ENCODE measurements around the gene MSN.

The MSN gene

GRCh38 chrX:65712005-65712806, 44.8 kb downstream of the MSN start:
- Histone ChIP-seq H2BK12ac (ENCODE audit: low read length) (no peak overlapping the region), H3K4me1 (ENCODE audit: control insufficient read depth in 2 of 2, insufficient read depth in 1 of 2, low read depth in 1 of 2, low read length in 2 of 2) (peaks cover 0 to under 1% of the 10 kb centered on the region in 2 donors), H3K27me3 (ENCODE audit: control insufficient read depth in 3 of 3, insufficient read depth in 3 of 3, low read depth in 1 of 3, low read length in 3 of 3) (no peaks in the 10 kb centered on the region), H3K36me3 (replicated peaks in 1 of 2; ENCODE audit: control insufficient read depth in 2 of 2, insufficient read depth in 2 of 2, low read length in 2 of 2) (peaks cover 0 to 6% of the 10 kb centered on the region in 2 donors), H3K27ac (replicated peaks; ENCODE audit: low read length) (no peak overlapping the region), H3K14ac (ENCODE audit: low read length) (no peak overlapping the region), H4K91ac (ENCODE audit: low read depth, low read length, poor library complexity) (no peak overlapping the region), H3K9ac (ENCODE audit: low read depth, low read length, poor library complexity) (no peak overlapping the region), H2BK120ac (ENCODE audit: low read depth, low read length) (no peak overlapping the region), H3K18ac (ENCODE audit: low read length) (no peak overlapping the region), H2AK5ac (ENCODE audit: low read depth, low read length) (no peak overlapping the region), H3K79me1 (ENCODE audit: low read depth, low read length) (peaks cover 2% of the 10 kb centered on the region), H2BK15ac (ENCODE audit: low read length) (no peak overlapping the region), H2BK5ac (ENCODE audit: low read length) (no peak overlapping the region), H2AFZ (ENCODE audit: low read length) (no peak overlapping the region), H3K4ac (ENCODE audit: low read length) (no peak overlapping the region), H3K9me3 (replicated peaks in 1 of 2; ENCODE audit: control insufficient read depth in 2 of 2, insufficient read depth in 1 of 2, low read depth in 1 of 2, low read length in 2 of 2) (no peaks in the 10 kb centered on the region), H3K4me2 (ENCODE audit: insufficient read depth, low read length, poor library complexity, severe bottlenecking) (no peak overlapping the region), H4K8ac (ENCODE audit: low read depth, low read length) (no peak overlapping the region), H3K4me3 (ENCODE audit: low read length in 2 of 2) (no peak overlapping the region), H3K23ac (ENCODE audit: low read depth, low read length, poor library complexity) (no peak overlapping the region)
- WGBS, 2 donors (ENCODE audit: extremely low coverage in 2 of 2, insufficient read length in 2 of 2, insufficient replicate concordance in 1 of 2), result no CpG with 5 or more reads among the region's 6 CpGs
- no peak for DNase-seq (ENCODE audit: low spot score)

- H3K4me1 ChIP-seq (ENCODE audit: control insufficient read depth in 2 of 2, insufficient read depth in 1 of 2, low read depth in 1 of 2, low read length in 2 of 2), result no peaks in the 10 kb centered on the region
- no peak overlapping the region for H4K8ac ChIP-seq (ENCODE audit: low read depth, low read length)
- no peak overlapping the region for H3K4me2 ChIP-seq (ENCODE audit: insufficient read depth, low read length, poor library complexity, severe bottlenecking)
- no peak overlapping the region for H2BK15ac ChIP-seq (ENCODE audit: low read length)
- no peaks in the 10 kb centered on the region for H3K79me1 ChIP-seq (ENCODE audit: low read depth, low read length)
- no peak overlapping the region for H2AFZ ChIP-seq (ENCODE audit: low read length)
- H3K23ac ChIP-seq (ENCODE audit: low read depth, low read length, poor library complexity), result no peak overlapping the region
- no peak overlapping the region for H3K4ac ChIP-seq (ENCODE audit: low read length)
- H2BK120ac ChIP-seq (ENCODE audit: low read depth, low read length), result no peak overlapping the region
- no peak overlapping the region for H3K14ac ChIP-seq (ENCODE audit: low read length)
- H3K27me3 ChIP-seq (ENCODE audit: control insufficient read depth in 3 of 3, insufficient read depth in 3 of 3, low read depth in 1 of 3, low read length in 3 of 3), result no peaks in the 10 kb centered on the region
- H3K36me3 ChIP-seq (replicated peaks in 1 of 2; ENCODE audit: control insufficient read depth in 2 of 2, insufficient read depth in 2 of 2, low read length in 2 of 2), result peaks cover 0 to 20% of the 10 kb centered on the region in 2 donors
- WGBS, 2 donors (ENCODE audit: extremely low coverage in 2 of 2, insufficient read length in 2 of 2, insufficient replicate concordance in 1 of 2), result no CpG with 5 or more reads among the region's 4 CpGs
- H3K9me3 ChIP-seq (replicated peaks in 1 of 2; ENCODE audit: control insufficient read depth in 2 of 2, insufficient read depth in 1 of 2, low read depth in 1 of 2, low read length in 2 of 2), result no peaks in the 10 kb centered on the region
- H2AK5ac ChIP-seq (ENCODE audit: low read depth, low read length), result no peak overlapping the region
- no peak overlapping the region for H3K9ac ChIP-seq (ENCODE audit: low read depth, low read length, poor library complexity)
- H2BK5ac ChIP-seq (ENCODE audit: low read length), result no peak overlapping the region
- no peak overlapping the region for H3K27ac ChIP-seq (replicated peaks; ENCODE audit: low read length)
- no peak for DNase-seq (ENCODE audit: low spot score)
- H3K18ac ChIP-seq (ENCODE audit: low read length), result no peak overlapping the region
- H3K4me3 ChIP-seq (ENCODE audit: low read length in 2 of 2), result no peak overlapping the region
- no peak overlapping the region for H2BK12ac ChIP-seq (ENCODE audit: low read length)
- no peak overlapping the region for H4K91ac ChIP-seq (ENCODE audit: low read depth, low read length, poor library complexity)
These were observed 51.1 kb downstream of the MSN start for GRCh38 chrX:65718538-65718937.

GRCh38 chrX:65720381-65720964, 53.0 kb downstream of the MSN start:
- Histone ChIP-seq H3K14ac (ENCODE audit: low read length) (no peak overlapping the region), H3K4me2 (ENCODE audit: insufficient read depth, low read length, poor library complexity, severe bottlenecking) (no peak overlapping the region), H4K91ac (ENCODE audit: low read depth, low read length, poor library complexity) (no peak overlapping the region), H3K18ac (ENCODE audit: low read length) (no peak overlapping the region), H3K4me1 (ENCODE audit: control insufficient read depth in 2 of 2, insufficient read depth in 1 of 2, low read depth in 1 of 2, low read length in 2 of 2) (no peaks in the 10 kb centered on the region), H2AK5ac (ENCODE audit: low read depth, low read length) (no peak overlapping the region), H2BK120ac (ENCODE audit: low read depth, low read length) (no peak overlapping the region), H3K9ac (ENCODE audit: low read depth, low read length, poor library complexity) (no peak overlapping the region), H4K8ac (ENCODE audit: low read depth, low read length) (no peak overlapping the region), H3K9me3 (replicated peaks in 1 of 2; ENCODE audit: control insufficient read depth in 2 of 2, insufficient read depth in 1 of 2, low read depth in 1 of 2, low read length in 2 of 2) (no peaks in the 10 kb centered on the region), H2BK15ac (ENCODE audit: low read length) (no peak overlapping the region), H2BK12ac (ENCODE audit: low read length) (no peak overlapping the region), H3K27me3 (ENCODE audit: control insufficient read depth in 3 of 3, insufficient read depth in 3 of 3, low read depth in 1 of 3, low read length in 3 of 3) (no peaks in the 10 kb centered on the region), H3K79me1 (ENCODE audit: low read depth, low read length) (no peaks in the 10 kb centered on the region), H3K27ac (replicated peaks; ENCODE audit: low read length) (no peak overlapping the region), H2BK5ac (ENCODE audit: low read length) (no peak overlapping the region), H3K23ac (ENCODE audit: low read depth, low read length, poor library complexity) (no peak overlapping the region), H3K4me3 (ENCODE audit: low read length in 2 of 2) (no peak overlapping the region), H2AFZ (ENCODE audit: low read length) (no peak overlapping the region), H3K36me3 (replicated peaks in 1 of 2; ENCODE audit: control insufficient read depth in 2 of 2, insufficient read depth in 2 of 2, low read length in 2 of 2) (peaks cover 0 to 24% of the 10 kb centered on the region in 2 donors), H3K4ac (ENCODE audit: low read length) (no peak overlapping the region)
- WGBS, 2 donors (ENCODE audit: extremely low coverage in 2 of 2, insufficient read length in 2 of 2, insufficient replicate concordance in 1 of 2), result no CpG with 5 or more reads among the region's 2 CpGs
- no peak for DNase-seq (ENCODE audit: low spot score)

- no peak overlapping the region for H3K27ac ChIP-seq (replicated peaks; ENCODE audit: low read length)
- H3K27me3 ChIP-seq (ENCODE audit: control insufficient read depth in 3 of 3, insufficient read depth in 3 of 3, low read depth in 1 of 3, low read length in 3 of 3), result no peaks in the 10 kb centered on the region
- no peak overlapping the region for H4K8ac ChIP-seq (ENCODE audit: low read depth, low read length)
- no peak overlapping the region for H3K9ac ChIP-seq (ENCODE audit: low read depth, low read length, poor library complexity)
- H2AK5ac ChIP-seq (ENCODE audit: low read depth, low read length), result no peak overlapping the region
- H3K79me1 ChIP-seq (ENCODE audit: low read depth, low read length), result no peaks in the 10 kb centered on the region
- no peak overlapping the region for H3K18ac ChIP-seq (ENCODE audit: low read length)
- no peak overlapping the region for H3K23ac ChIP-seq (ENCODE audit: low read depth, low read length, poor library complexity)
- H2BK15ac ChIP-seq (ENCODE audit: low read length), result no peak overlapping the region
- H3K9me3 ChIP-seq (replicated peaks in 1 of 2; ENCODE audit: control insufficient read depth in 2 of 2, insufficient read depth in 1 of 2, low read depth in 1 of 2, low read length in 2 of 2), result no peaks in the 10 kb centered on the region
- H2AFZ ChIP-seq (ENCODE audit: low read length), result no peak overlapping the region
- no CpG with 5 or more reads among the region's 2 CpGs for WGBS, 2 donors (ENCODE audit: extremely low coverage in 2 of 2, insufficient read length in 2 of 2, insufficient replicate concordance in 1 of 2)
- no peak overlapping the region for H3K4me3 ChIP-seq (ENCODE audit: low read length in 2 of 2)
- H4K91ac ChIP-seq (ENCODE audit: low read depth, low read length, poor library complexity), result no peak overlapping the region
- H2BK5ac ChIP-seq (ENCODE audit: low read length), result no peak overlapping the region
- H2BK120ac ChIP-seq (ENCODE audit: low read depth, low read length), result no peak overlapping the region
- H3K4me1 ChIP-seq (ENCODE audit: control insufficient read depth in 2 of 2, insufficient read depth in 1 of 2, low read depth in 1 of 2, low read length in 2 of 2), result no peaks in the 10 kb centered on the region
- H3K4me2 ChIP-seq (ENCODE audit: insufficient read depth, low read length, poor library complexity, severe bottlenecking), result no peak overlapping the region
- DNase-seq (ENCODE audit: low spot score), result no peak
- H3K4ac ChIP-seq (ENCODE audit: low read length), result no peak overlapping the region
- H3K36me3 ChIP-seq (replicated peaks in 1 of 2; ENCODE audit: control insufficient read depth in 2 of 2, insufficient read depth in 2 of 2, low read length in 2 of 2), result peaks cover 0 to 23% of the 10 kb centered on the region in 2 donors
- H2BK12ac ChIP-seq (ENCODE audit: low read length), result no peak overlapping the region
- H3K14ac ChIP-seq (ENCODE audit: low read length), result no peak overlapping the region
These were observed 56.3 kb downstream of the MSN start for GRCh38 chrX:65723706-65724105.

All from neuronal stem cell (in vitro differentiated cells).